ENCODE data around the gene DHH. TPM values are rescaled to one million over a fixed set of nuclear protein-coding genes. Genes with fewer than 3 reads are reported as not detected.

Gene DHH
- total and polyA plus RNA-seq, 2 donors (not counting 3 experiments of a cell fraction or from before 2014, with no cell fraction given), result 2.9 to 3.3 TPM

- intact Hi-C loops (cut with micrococcal nuclease) (no loop called here), dilution Hi-C loops (cut with MboI; ENCODE audit: extremely low pct_ligation_motif_present, low sequenced_read_pairs) (no loop called here)
- Histone ChIP-seq H3K9me3 (replicated peaks; ENCODE audit: control insufficient read depth, insufficient read depth, low read length) (no peaks in the 10 kb centered on the region), H3K36me3 (ENCODE audit: control insufficient read depth in 2 of 2, extremely low read depth in 1 of 2, insufficient read depth in 2 of 2, low read length in 2 of 2) (peaks cover 45 to 89% of the 10 kb centered on the region in 2 experiments), H3K9ac (replicated peaks; ENCODE audit: extremely low read depth, insufficient read depth, low read length) (no peak overlapping the region), H2AFZ (ENCODE audit: low read depth, low read length) (no peak overlapping the region), H4K20me1 (replicated peaks; ENCODE audit: control insufficient read depth, extremely low read depth, insufficient read depth, low read length) (no peaks in the 10 kb centered on the region), H3K79me2 (ENCODE audit: control insufficient read depth, insufficient read depth, low read length) (peaks cover 38% of the 10 kb centered on the region), H3K4me3 (replicated peaks in 1 of 3; ENCODE audit: insufficient read depth in 1 of 3, low read depth in 1 of 3, low read length in 3 of 3) (no peak overlapping the region), H3K4me2 (ENCODE audit: insufficient read depth, low read length) (no peak overlapping the region), H3K9me1 (replicated peaks; ENCODE audit: control insufficient read depth, extremely low read depth, insufficient read depth, low read length) (no peaks in the 10 kb centered on the region), H3K27ac (ENCODE audit: insufficient read depth, low read depth, low read length) (peak overlapping the region; percentile 38), H3K4me1 (ENCODE audit: control insufficient read depth, extremely low read depth, insufficient read depth, low read length) (peaks cover 7% of the 10 kb centered on the region), H3K27me3 (ENCODE audit: control insufficient read depth in 2 of 2, insufficient read depth in 2 of 2, low read length in 2 of 2) (no peaks in the 10 kb centered on the region)
- BruUV-seq (replicated peaks), result no TSS peak
- FAIRE-seq, result peak; percentile 68
- POLR2A ChIA-PET, result no interaction called here
- peak; percentile 25 for DNase-seq (ENCODE audit: low read depth, low spot score)
- TF ChIP-seq JUN (IDR thresholded peaks at IDR 0.05; ENCODE audit: borderline replicate concordance, insufficient read depth, insufficient read length, low read depth) (peak; percentile 41), CTCF (IDR thresholded peaks at IDR 0.05; ENCODE audit: extremely low read depth in 1 of 2, insufficient read depth in 1 of 2, low read depth in 1 of 2, low read length in 2 of 2) (no peak), EZH2 (IDR thresholded peaks at IDR 0.05; ENCODE audit: borderline replicate concordance, low read depth, low read length, severe bottlenecking) (no peak), MAX (IDR thresholded peaks at IDR 0.05; ENCODE audit: insufficient read depth, insufficient read length) (no peak), POLR2AphosphoS5 (IDR thresholded peaks at IDR 0.05; ENCODE audit: insufficient read depth, low read depth, low read length) (peak; percentile 19), FOS (IDR thresholded peaks at IDR 0.05; ENCODE audit: borderline replicate concordance, insufficient read depth, low read length) (no peak), MYC (IDR thresholded peaks at IDR 0.05; ENCODE audit: low read depth, low read length) (no peak), POLR2A (IDR thresholded peaks at IDR 0.05; ENCODE audit: low read depth, low read length) (no peak), GATA2 (IDR thresholded peaks at IDR 0.05; ENCODE audit: insufficient read depth, insufficient read length, low read depth, low read length) (no peak)
- CTCF ChIA-PET, result interaction anchor here (0.9 to 1.3 kb wide), 4 partner anchors 9 to 43 kb away, joined by 3 to 4 read pairs (median 3); partner anchors contain the start of gene RHEBL1
Observed at GRCh38 chr12:49049566-49050224, 44.9 kb downstream of the DHH start.

All from endothelial cell of umbilical vein (primary cell).